ENCODE data around the gene RTN4.

The RTN4 gene

GRCh38 chr2:54948120-54948519, 102.1 kb downstream of the RTN4 start:
- no peak for DNase-seq (ENCODE audit: low spot score)

GRCh38 chr2:54947646-54948045, 102.6 kb downstream of the RTN4 start:
- DNase-seq (ENCODE audit: low spot score), result no peak

- DNase-seq (ENCODE audit: low spot score), result no peak
These were observed 103.1 kb downstream of the RTN4 start for GRCh38 chr2:54947136-54947535.

GRCh38 chr2:54946220-54946805, 103.9 kb downstream of the RTN4 start:
- no peak for DNase-seq (ENCODE audit: low spot score)

GRCh38 chr2:54945391-54946219, 104.6 kb downstream of the RTN4 start:
- DNase-seq (ENCODE audit: low spot score), result no peak

- DNase-seq (ENCODE audit: low spot score), result no peak
These were observed 105.4 kb downstream of the RTN4 start for GRCh38 chr2:54944724-54945326.

- no peak for DNase-seq (ENCODE audit: low spot score)
These were observed 107.9 kb downstream of the RTN4 start for GRCh38 chr2:54942373-54942772.

GRCh38 chr2:54941248-54941984, 108.8 kb downstream of the RTN4 start:
- DNase-seq (ENCODE audit: low spot score), result no peak

- no peak for DNase-seq (ENCODE audit: low spot score)
These were observed 109.5 kb downstream of the RTN4 start for GRCh38 chr2:54940723-54941122.

GRCh38 chr2:54939446-54940118, 110.7 kb downstream of the RTN4 start:
- no peak for DNase-seq (ENCODE audit: low spot score)

- no peak for DNase-seq (ENCODE audit: low spot score)
These were observed 113.5 kb downstream of the RTN4 start for GRCh38 chr2:54936766-54937165.

GRCh38 chr2:54935389-54935788, 114.9 kb downstream of the RTN4 start:
- DNase-seq (ENCODE audit: low spot score), result no peak

- no peak for DNase-seq (ENCODE audit: low spot score)
These were observed 118.8 kb downstream of the RTN4 start for GRCh38 chr2:54931473-54931872.

- DNase-seq (ENCODE audit: low spot score), result no peak
These were observed 121.5 kb downstream of the RTN4 start for GRCh38 chr2:54928719-54929118.

GRCh38 chr2:54927751-54928615, 122.3 kb downstream of the RTN4 start:
- no peak for DNase-seq (ENCODE audit: low spot score)

GRCh38 chr2:54927085-54927750, 123.0 kb downstream of the RTN4 start:
- DNase-seq (ENCODE audit: low spot score), result no peak

GRCh38 chr2:54925022-54925421, 125.2 kb downstream of the RTN4 start:
- no peak for DNase-seq (ENCODE audit: low spot score)

GRCh38 chr2:54924121-54924520, 126.1 kb downstream of the RTN4 start:
- DNase-seq (ENCODE audit: low spot score), result no peak

Measured in hematopoietic multipotent progenitor cell treated with erythropoietin and hydrocortisone succinate and interleukin-3 and kit ligand, for 15 days (in vitro differentiated cells).